Measurements from ENCODE around the gene CA11. TPM values are rescaled to one million over a fixed set of nuclear protein-coding genes. Genes with fewer than 3 reads are reported as not detected.
A peak's percentile ranks its signal among the peaks of the same experiment; 100 is the strongest.

CA11 gene
- total RNA-seq, 4 donors from 2014 or later: 11.9 to 16.5 (median 14.9) TPM

GRCh38 chr19:48664476-48664875 lies 18.5 kb upstream of the CA11 start:
- WGBS: 84% methylated on average over 12 of the region's 14 CpGs
- Histone ChIP-seq H3K27me3 (no peaks in the 10 kb centered on the region), H3K9me3 (no peaks in the 10 kb centered on the region), H3K4me1 (peaks cover 3 to 15% (median 14%) of the 10 kb centered on the region in 4 donors), H3K4me3 (no peak overlapping the region), H3K36me3 (no peaks in the 10 kb centered on the region), H3K27ac (replicated peaks in 1 of 4) (no peak overlapping the region)
- TF ChIP-seq CTCF (IDR thresholded peaks at IDR 0.05): no peak
- TF ChIP-seq EP300 (IDR thresholded peaks at IDR 0.05): no peak
- intact Hi-C loops (cut with DNase I): no loop called here
- no peak for DNase-seq (ENCODE audit: extremely low spot score)

GRCh38 chr19:48663667-48664066 lies 17.7 kb upstream of the CA11 start:
- intact Hi-C loops (cut with DNase I): no loop called here
- 98% methylated on average over 4 of the region's 4 CpGs for WGBS
- no peak for DNase-seq (ENCODE audit: extremely low spot score)

GRCh38 chr19:48661711-48662090 lies 15.7 kb upstream of the CA11 start:
- Histone ChIP-seq H3K27me3 (no peaks in the 10 kb centered on the region), H3K36me3 (no peaks in the 10 kb centered on the region), H3K4me3 (no peak overlapping the region), H3K27ac (replicated peaks in 1 of 4) (peak overlapping the region in 1 of 4 donors; percentile 52), H3K4me1 (peaks cover 3 to 15% (median 14%) of the 10 kb centered on the region in 4 donors), H3K9me3 (no peaks in the 10 kb centered on the region)
- intact Hi-C loops (cut with DNase I): no loop called here
- 92% methylated on average over 43 of the region's 50 CpGs for WGBS
- TF ChIP-seq CTCF (IDR thresholded peaks at IDR 0.05) (no peak), POLR2AphosphoS5 (IDR thresholded peaks at IDR 0.05) (no peak), POLR2A (IDR thresholded peaks at IDR 0.05; ENCODE audit: low read depth) (no peak), EP300 (IDR thresholded peaks at IDR 0.05) (no peak)
- DNase-seq (ENCODE audit: extremely low spot score): no peak

More at GRCh38 chr19:48663667-48664066, 17.7 kb upstream of the CA11 start:
- Histone ChIP-seq H3K4me3 (no peak overlapping the region), H3K9me3 (no peaks in the 10 kb centered on the region), H3K27ac (replicated peaks in 1 of 4) (no peak overlapping the region), H3K27me3 (no peaks in the 10 kb centered on the region), H3K4me1 (peaks cover 3 to 15% (median 14%) of the 10 kb centered on the region in 4 donors), H3K36me3 (no peaks in the 10 kb centered on the region)
- TF ChIP-seq CTCF (IDR thresholded peaks at IDR 0.05) (no peak), POLR2AphosphoS5 (IDR thresholded peaks at IDR 0.05) (no peak), EP300 (IDR thresholded peaks at IDR 0.05) (no peak), POLR2A (IDR thresholded peaks at IDR 0.05; ENCODE audit: low read depth) (no peak)

- peak; percentile 96 for DNase-seq (ENCODE audit: extremely low spot score)
- H3K9me3 ChIP-seq: no peaks in the 10 kb centered on the region
- no peak for TF ChIP-seq CTCF (IDR thresholded peaks at IDR 0.05)
- TF ChIP-seq POLR2AphosphoS5 (IDR thresholded peaks at IDR 0.05): peak in 1 of 2 donors; percentile 23
- no peaks in the 10 kb centered on the region for H3K27me3 ChIP-seq
- intact Hi-C loops (cut with DNase I): no loop called here
- WGBS: 53% methylated on average over 27 of the region's 35 CpGs
- H3K36me3 ChIP-seq: no peaks in the 10 kb centered on the region
- peak overlapping the region; percentile 32 to 67 (median 46) for H3K27ac ChIP-seq (replicated peaks in 1 of 4)
- H3K4me1 ChIP-seq: peaks cover 3 to 15% (median 14%) of the 10 kb centered on the region in 4 donors
- H3K4me3 ChIP-seq: peak overlapping the region in 2 of 4 donors; percentile 8 to 14
Observed at GRCh38 chr19:48660852-48661710, 15.1 kb upstream of the CA11 start.

Measured in esophagus muscularis mucosa (tissue), 4 donors.